Fibroblast of the aortic adventitia (primary cell): Measurements from ENCODE around the gene EPHA10. TPM values are rescaled to one million over a fixed set of nuclear protein-coding genes. Genes with fewer than 3 reads are reported as not detected.

Source experiments
- DNase-seq: peaks from one replicate; pipeline ENCODE4 v3.0.0-alpha.2; 2010; ENCODE audit warnings: low read depth
- H3K4me3 ChIP-seq: 2 replicates; pipeline ENCODE4 v1.5.1; 2011; ENCODE audit warnings: low read depth, mild to moderate bottlenecking, control low read depth, low read length, moderate library complexity
- total RNA-seq: library from RNA; depleted of rRNA; stranded (reverse); fragments of >200 nt; gene quantifications from 2 replicates; pipeline ENCODE4 v1.2.3, GENCODE V29; 2012; ENCODE audit warnings: low replicate concordance
- TF ChIP-seq, protein P1 (sequence below): IDR thresholded peaks from 2 replicates; pipeline ENCODE4 v1.5.1; 2011; ENCODE audit warnings: mild to moderate bottlenecking, low read length, control low read depth, inconsistent platforms; ENCODE audit not compliant: insufficient read depth

The EPHA10 gene
- total RNA-seq, 1 donor = not detected

DNA sequence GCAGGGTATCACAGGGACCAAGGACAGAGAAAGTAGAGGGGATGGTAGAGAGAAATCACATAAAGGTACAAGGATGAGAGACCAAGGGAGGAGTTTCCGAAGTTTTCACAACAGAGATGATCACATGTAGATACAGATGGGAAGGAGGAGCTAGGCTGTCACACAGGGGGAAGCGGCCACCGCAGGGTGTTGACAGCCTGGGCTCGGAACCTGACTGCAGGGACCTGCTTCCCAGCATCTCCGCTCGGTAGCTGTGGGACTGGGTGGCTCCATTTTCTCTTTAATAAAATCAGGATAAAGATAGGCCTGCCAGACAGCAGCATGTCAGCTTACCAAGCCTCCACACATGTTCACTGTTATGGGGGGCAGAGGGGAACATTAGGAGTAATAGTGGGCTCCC lies 40.3 kb downstream of the EPHA10 start:
- DNase-seq = no peak
- TF ChIP-seq, protein P1, sequence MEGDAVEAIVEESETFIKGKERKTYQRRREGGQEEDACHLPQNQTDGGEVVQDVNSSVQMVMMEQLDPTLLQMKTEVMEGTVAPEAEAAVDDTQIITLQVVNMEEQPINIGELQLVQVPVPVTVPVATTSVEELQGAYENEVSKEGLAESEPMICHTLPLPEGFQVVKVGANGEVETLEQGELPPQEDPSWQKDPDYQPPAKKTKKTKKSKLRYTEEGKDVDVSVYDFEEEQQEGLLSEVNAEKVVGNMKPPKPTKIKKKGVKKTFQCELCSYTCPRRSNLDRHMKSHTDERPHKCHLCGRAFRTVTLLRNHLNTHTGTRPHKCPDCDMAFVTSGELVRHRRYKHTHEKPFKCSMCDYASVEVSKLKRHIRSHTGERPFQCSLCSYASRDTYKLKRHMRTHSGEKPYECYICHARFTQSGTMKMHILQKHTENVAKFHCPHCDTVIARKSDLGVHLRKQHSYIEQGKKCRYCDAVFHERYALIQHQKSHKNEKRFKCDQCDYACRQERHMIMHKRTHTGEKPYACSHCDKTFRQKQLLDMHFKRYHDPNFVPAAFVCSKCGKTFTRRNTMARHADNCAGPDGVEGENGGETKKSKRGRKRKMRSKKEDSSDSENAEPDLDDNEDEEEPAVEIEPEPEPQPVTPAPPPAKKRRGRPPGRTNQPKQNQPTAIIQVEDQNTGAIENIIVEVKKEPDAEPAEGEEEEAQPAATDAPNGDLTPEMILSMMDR = no peak
- no peak overlapping the region for H3K4me3 ChIP-seq

DNA sequence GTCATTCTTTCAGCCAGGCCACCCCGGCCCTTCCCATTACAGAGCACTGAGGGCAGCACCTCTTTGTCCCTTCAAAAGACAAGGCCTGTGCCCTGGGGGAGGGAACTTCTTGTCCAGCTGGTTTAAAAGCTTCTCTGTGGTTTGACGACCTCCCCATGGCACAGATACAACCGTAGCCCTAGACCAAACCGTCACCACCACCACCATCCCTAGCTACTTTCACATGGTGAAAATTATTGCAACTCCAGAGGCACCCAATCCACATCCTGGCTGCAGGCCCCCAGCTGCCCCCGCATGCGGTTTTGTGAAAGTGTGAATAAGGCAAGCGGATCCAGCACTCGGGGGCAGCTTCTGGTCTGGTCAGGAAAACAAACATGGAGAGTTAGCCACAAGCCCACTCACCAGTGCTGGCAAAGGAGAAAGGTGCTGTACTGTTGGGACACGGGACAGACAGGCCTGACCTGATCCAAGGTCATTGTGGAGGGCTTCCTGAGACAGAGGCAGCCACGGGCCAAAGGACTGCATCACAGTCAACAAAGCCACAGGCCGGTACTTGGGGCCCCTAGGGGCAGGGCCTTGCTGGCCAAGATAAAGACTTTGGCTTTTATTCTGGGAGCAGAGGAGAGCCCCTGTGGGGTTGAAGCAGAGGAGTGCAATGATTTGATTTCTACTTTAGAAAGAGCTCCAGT lies 41.4 kb downstream of the EPHA10 start:
- TF ChIP-seq, protein P1 = no peak
- no peak for DNase-seq
- H3K4me3 ChIP-seq = no peak overlapping the region

DNA sequence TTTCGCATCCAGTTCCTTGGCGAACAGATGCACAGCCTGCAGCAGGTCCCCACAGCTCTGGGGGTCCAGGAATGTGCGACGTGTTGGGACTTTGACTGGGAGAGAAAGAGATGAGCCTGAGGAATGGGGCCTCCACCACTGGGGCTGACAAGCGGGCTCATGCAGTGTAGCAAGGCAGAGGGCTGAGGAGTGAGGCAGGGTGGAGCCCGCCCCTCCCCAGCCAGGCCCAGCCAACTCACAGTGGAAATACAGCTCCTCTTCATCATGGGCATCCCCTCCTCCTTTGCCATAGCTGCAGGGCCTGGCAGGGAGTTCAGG lies 41.9 kb downstream of the EPHA10 start:
- no peak for DNase-seq
- no peak overlapping the region for H3K4me3 ChIP-seq
- TF ChIP-seq, protein P1 = no peak

DNA sequence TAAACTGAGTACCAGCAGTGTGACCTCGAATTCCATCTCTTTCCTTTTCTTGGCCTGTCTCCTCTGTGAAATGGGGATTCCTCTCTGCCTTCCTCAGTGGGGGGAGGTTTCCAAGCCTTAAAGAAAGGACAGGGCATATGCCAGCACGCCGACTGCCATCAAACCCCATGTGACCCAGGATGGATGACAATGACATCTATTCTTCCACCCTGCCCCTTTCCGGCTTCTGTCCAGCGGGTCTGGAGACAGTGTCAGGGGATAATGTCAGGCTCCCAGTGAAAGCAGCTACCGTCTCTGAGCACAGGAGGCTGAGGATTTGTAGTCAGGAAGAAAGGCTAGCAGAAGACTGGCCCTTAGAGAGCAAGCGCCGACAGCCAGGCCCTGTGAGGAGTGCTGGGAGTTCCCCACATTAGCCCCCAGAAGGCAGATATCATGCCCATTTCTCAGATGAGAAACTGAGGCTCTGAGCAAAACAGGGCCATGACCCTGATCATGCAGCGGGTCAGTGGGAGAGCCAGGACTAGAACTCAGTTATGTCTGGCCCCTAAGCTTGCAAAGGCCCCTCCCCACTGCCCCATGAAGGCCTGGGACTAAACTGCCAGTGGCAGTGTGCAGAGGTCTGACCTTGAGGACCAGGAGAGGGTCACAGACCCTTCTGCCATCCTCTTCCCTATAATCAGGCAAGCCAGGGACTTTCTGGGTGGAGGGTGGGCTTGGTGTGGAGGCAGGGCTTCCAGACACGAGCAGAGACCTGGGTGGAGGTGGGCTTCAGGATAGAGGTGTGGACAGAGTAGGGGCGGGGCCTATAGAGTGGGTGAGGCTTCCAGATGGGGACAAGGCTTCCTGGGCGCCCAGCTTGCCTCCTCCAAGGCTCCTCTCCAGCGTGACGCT lies 42.5 kb downstream of the EPHA10 start:
- no peak for DNase-seq

DNA sequence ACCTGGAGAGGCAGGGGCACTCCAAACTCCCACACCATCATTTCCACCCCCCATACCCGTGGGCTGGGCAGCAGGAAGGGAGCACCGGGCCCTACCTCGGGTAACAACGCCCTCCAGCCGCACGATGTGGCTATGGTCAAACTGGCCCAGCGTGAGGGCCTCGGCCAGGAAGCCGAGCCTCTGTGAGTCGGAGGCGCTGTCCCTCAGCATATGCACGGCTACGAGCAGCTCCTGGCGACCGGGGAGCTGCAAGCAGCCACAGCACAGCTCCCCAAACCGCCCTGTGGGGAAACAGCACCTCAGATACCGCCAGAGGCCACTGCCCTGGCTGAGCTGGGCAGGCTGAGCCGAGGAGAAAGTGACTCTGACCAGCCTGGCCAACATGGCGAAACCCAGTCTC lies 43.4 kb downstream of the EPHA10 start:
- H3K4me3 ChIP-seq = no peak overlapping the region
- no peak for DNase-seq
- TF ChIP-seq, protein P1 = no peak

More for the DNA sequence above, 42.5 kb downstream of the EPHA10 start:
- no peak overlapping the region for H3K4me3 ChIP-seq
- TF ChIP-seq, protein P1 = no peak

DNA sequence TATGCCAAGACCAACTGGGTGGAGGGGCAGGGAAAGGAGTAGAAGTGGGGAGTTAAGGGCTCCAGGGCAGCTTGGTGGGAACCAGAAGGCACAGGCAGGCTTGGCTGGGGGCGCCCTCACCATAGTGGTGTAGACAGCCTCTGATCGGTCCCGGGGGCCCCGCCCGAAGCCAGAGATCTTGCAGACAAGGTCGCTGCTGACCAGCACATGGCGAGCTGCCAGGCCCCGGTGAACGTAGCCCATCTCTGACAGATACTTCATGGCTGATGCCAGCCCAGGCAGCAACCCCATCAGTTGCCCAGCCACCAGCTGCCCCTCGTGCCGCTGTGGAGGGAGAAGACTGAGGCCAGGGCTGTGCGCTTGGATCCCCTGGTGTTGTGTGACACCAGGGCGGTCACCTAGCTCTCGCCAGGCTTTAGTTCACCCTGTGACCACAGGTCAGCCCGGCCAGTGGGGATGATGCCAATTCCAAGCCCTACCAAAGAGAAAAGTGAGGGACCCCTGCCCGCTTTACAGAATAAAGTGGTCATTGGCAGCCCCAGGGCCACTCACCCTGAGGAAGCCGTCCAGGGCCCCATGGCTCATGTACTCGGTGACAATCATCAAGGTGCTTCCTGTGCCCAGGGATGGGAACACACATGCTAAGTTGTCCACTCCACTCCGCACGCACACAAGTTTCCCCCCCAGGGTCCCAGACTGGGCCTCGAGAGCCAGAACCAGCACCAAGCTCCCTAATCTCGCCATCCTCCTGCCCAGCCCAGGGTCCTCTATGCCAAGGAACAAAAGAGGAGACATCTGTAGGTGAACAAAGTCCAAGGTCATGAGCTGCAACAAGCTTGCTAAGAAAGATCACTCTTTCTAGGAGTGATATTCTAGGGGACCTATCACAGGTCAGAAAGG lies 44.4 kb downstream of the EPHA10 start:
- TF ChIP-seq, protein P1 = no peak
- no peak for DNase-seq
- no peak overlapping the region for H3K4me3 ChIP-seq
